Kidney (tissue), 14 donors: Measurements from ENCODE around the gene SLC15A1. TPM values are rescaled to one million over a fixed set of nuclear protein-coding genes. Genes with fewer than 3 reads are reported as not detected.

ENCODE experiments used
- DNase-seq, 5 donors: peaks; one replicate each; pipeline ENCODE4 v3.0.0-alpha.2; 2013 to 2020
- FAIRE-seq: peaks from 2 replicates; lab custom pipeline; 2012; peaks lifted over from hg19 to GRCh38; lab: Jason Lieb, UNC
- H3K27ac ChIP-seq, 2 donors: one replicate each; pipeline ENCODE4 v1.7.0; 2013; ENCODE audit warnings: low read depth in 2 of 2, low read length in 2 of 2, inconsistent platforms in 1 of 2
- H3K27me3 ChIP-seq: one replicate; pipeline ENCODE4 v1.7.1; 2013; ENCODE audit warnings: low read length, inconsistent platforms; ENCODE audit not compliant: control insufficient read depth, insufficient read depth
- H3K36me3 ChIP-seq, 3 donors: one replicate each; pipeline versions ENCODE4 v1.7.0 to v1.7.1; 2013; ENCODE audit warnings: low read length in 3 of 3, control low read depth in 1 of 3, inconsistent platforms in 1 of 3; ENCODE audit not compliant: insufficient read depth in 3 of 3, control insufficient read depth in 2 of 3
- H3K4me1 ChIP-seq, 3 donors: one replicate each; pipeline versions ENCODE4 v1.7.0 to v1.7.1; 2013; ENCODE audit warnings: low read length in 3 of 3, inconsistent platforms in 1 of 3, low read depth in 1 of 3; ENCODE audit not compliant: control insufficient read depth in 2 of 3, insufficient read depth in 2 of 3
- H3K4me3 ChIP-seq, 3 donors: one replicate each; pipeline versions ENCODE4 v1.7.0 to v1.8.1; 2013; ENCODE audit warnings: low read length in 3 of 3, control low read depth in 1 of 3, inconsistent platforms in 1 of 3
- H3K9ac ChIP-seq, 3 donors: one replicate each; pipeline versions ENCODE4 v1.7.0 to v1.7.1; 2013; ENCODE audit warnings: low read length in 3 of 3, control low read depth in 1 of 3, inconsistent platforms in 1 of 3
- H3K9me3 ChIP-seq, 3 donors: one replicate each; pipeline versions ENCODE4 v1.7.0 to v1.7.1; 2013; ENCODE audit warnings: low read length in 3 of 3, control low read depth in 1 of 3, inconsistent platforms in 1 of 3; ENCODE audit not compliant: control insufficient read depth in 2 of 3, insufficient read depth in 1 of 3
- CTCF ChIP-seq: IDR thresholded peaks from 3 replicates; pipeline ENCODE4 v1.5.1; 2012; ENCODE audit warnings: mild to moderate bottlenecking, moderate library complexity, borderline replicate concordance; ENCODE audit not compliant: insufficient read depth; ENCODE audit errors: extremely low read depth
- intact Hi-C: fragments of 100-400 bp; cut with DNase I; formaldehyde crosslinking; loops from one replicate; pipeline ENCODE4 v1.11.1; 2022
- polyA plus RNA-seq: library from polyadenylated mRNA; stranded (reverse); fragments of 350-450 nt; fragmentation: Illumina TruSeq; extraction: RNeasy Lipid Tissue Mini Kit (QIAGEN cat#74804); gene quantifications from one replicate; pipeline ENCODE4 v1.2.3, GENCODE V29; 2014; ENCODE audit warnings: low read depth, low replicate concordance; ENCODE audit not compliant: insufficient read depth
- total RNA-seq: library from RNA; stranded (reverse); fragmentation: NEBNext Ultra II Directional; extraction: Animal tissue kit (Norgen Biotek cat#: 25700); gene quantifications from one replicate; pipeline ENCODE4 v1.2.1, GENCODE V29; 2021
- donor health status: control.
- donor health status: control.
- donor health status: control.
- donor health status: control.
- donor health status: control.
- donor health status: DM: yes; HTN: yes; CAD: no.
- donor health status: Normal renal cell carcinoma (clear cell type).

Gene SLC15A1
- total and polyA plus RNA-seq, 2 donors from 2014 or later: 5.6 to 10.2 TPM

- H3K9ac ChIP-seq: no peak overlapping the region
- H3K27ac ChIP-seq: no peak overlapping the region
- no peaks in the 10 kb centered on the region for H3K27me3 ChIP-seq
- DNase-seq (no peak), FAIRE-seq (no peak)
- no peaks in the 10 kb centered on the region for H3K36me3 ChIP-seq
- H3K9me3 ChIP-seq: no peaks in the 10 kb centered on the region
- intact Hi-C loops: no loop called here
- H3K4me1 ChIP-seq: no peaks in the 10 kb centered on the region
- H3K4me3 ChIP-seq: no peak overlapping the region
- TF ChIP-seq CTCF: no peak
Observed at GRCh38 chr13:98785405-98785804, 32.9 kb upstream of the SLC15A1 start.

- H3K27ac ChIP-seq: no peak overlapping the region
- no peak for TF ChIP-seq CTCF
- intact Hi-C loops: no loop called here
- no peaks in the 10 kb centered on the region for H3K9me3 ChIP-seq
- no peak for FAIRE-seq
- no peak overlapping the region for H3K4me3 ChIP-seq
- H3K9ac ChIP-seq: no peak overlapping the region
- DNase-seq: no peak
- no peaks in the 10 kb centered on the region for H3K36me3 ChIP-seq
- H3K27me3 ChIP-seq: no peaks in the 10 kb centered on the region
- H3K4me1 ChIP-seq: no peaks in the 10 kb centered on the region
Observed at GRCh38 chr13:98784666-98785065, 32.2 kb upstream of the SLC15A1 start.

- H3K4me3 ChIP-seq: no peak overlapping the region
- no peak overlapping the region for H3K27ac ChIP-seq
- H3K4me1 ChIP-seq: no peaks in the 10 kb centered on the region
- DNase-seq (no peak), FAIRE-seq (no peak)
- no peaks in the 10 kb centered on the region for H3K27me3 ChIP-seq
- TF ChIP-seq CTCF: no peak
- no peak overlapping the region for H3K9ac ChIP-seq
- no peaks in the 10 kb centered on the region for H3K36me3 ChIP-seq
- intact Hi-C loops: no loop called here
- no peaks in the 10 kb centered on the region for H3K9me3 ChIP-seq
Observed at GRCh38 chr13:98783856-98784478, 31.5 kb upstream of the SLC15A1 start.

GRCh38 chr13:98782654-98783053 is 30.2 kb upstream of the SLC15A1 start:
- Histone ChIP-seq H3K27me3 (no peaks in the 10 kb centered on the region), H3K4me3 (no peak overlapping the region), H3K4me1 (no peaks in the 10 kb centered on the region), H3K9ac (no peak overlapping the region), H3K9me3 (no peaks in the 10 kb centered on the region), H3K27ac (no peak overlapping the region), H3K36me3 (no peaks in the 10 kb centered on the region)
- intact Hi-C loops: no loop called here
- TF ChIP-seq CTCF: no peak
- DNase-seq: no peak
- FAIRE-seq: no peak
